Measurements from ENCODE around the gene MEX3D.
"Not testable (repeated sequence)": the region's sequence is repeated elsewhere in the genome, so short reads cannot be mapped to it uniquely, and the experiment has no call there.

MEX3D gene

DNA sequence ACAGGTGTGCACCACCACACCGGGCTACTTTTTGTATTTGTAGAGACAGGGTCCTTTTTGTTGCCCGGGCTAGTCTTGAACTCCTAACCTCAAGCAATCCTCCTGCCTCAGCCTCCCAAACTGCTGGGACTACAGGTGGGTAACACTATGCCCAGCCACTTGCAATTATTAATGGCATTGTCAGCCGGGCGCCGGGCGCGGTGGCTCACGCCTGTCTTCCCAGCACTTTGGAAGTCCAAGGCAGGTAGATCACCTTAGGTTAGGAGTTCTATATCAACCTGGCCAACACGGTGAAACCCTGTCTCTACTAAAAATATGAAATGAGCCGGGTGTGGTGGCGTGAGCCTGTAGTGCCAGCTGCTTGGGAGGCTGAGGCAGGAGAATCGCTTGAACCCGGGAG lies 2.7 kb upstream of the MEX3D start:
- no peak for DNase-seq

DNA sequence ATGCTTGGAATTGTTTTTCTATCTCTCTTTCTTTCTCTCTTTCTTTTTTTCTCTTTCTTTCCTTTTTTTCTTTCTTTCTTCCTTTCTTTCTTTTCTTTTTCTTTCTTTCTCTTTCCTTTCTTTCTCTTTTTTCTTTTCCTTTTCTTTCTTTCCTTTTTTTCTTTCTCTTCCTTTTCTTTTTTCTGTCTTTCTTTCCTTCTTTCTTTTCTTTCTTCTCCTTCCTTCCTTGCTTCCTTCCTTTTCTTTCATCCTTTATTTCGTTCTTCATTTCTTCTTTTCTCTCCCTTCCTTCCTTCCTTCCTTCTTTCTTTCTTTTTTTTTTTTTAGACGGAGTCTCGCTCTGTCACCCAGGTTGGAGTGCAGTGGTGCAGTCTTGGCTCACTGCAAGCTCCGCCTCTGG lies 1.9 kb upstream of the MEX3D start:
- no peak for DNase-seq

DNA sequence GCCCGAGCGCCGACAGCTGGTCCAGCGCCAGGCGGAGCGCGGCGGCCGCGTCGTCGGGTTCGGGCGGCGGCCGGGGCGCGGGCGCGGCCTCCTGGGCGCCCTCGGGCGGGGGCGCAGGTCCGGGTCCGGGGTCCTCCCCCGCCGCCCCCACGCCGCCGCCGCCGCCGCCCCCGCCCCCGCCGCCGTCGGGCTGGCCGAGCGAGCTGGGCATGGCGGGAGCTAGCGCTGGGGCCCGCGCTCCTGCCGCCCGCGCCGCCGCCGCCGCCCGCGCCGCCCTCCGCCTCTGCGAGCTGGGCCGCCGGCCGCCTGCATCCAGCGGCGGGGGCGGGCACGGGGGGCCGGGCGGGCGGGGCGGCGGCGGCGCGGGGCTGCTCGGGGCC lies 287 bp downstream of the MEX3D start:
- no peak for DNase-seq

DNA sequence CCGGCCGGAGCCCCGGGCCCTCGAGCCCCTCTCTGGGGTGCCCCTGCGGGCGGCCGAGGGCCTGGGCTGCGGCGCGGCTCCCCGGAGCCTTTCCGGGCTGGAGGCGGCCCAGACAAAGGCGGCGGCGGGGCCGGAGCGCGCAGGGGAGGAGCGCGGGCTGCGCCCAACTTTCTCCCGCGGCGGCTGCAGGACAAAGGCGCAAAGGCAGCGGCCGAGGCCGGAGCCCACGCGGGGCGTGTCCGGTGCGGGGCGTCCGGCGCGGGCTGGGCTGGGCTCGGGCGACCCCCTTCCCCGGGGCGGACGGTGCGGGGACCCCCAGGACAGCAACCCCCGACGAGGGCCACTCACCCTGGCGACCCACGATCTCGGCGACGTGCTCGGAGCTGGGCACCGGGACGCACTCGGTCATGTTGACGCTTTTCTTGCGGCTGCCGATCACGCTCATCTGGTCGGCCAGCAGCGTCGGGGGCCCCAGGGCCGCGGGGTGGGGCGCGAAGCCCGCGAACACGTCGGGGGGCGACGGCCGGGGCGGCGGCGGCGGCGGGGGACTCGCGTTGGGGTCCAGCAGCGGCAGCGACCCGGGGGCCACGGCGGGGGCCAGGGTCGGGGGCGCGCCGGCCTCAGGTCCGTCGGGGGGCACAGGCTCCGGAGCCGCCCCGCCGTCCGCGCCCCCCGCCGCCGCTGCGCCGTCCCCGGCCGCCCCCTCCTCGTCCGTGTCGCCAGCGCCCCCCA lies 843 bp downstream of the MEX3D start:
- DNase-seq = no peak

DNA sequence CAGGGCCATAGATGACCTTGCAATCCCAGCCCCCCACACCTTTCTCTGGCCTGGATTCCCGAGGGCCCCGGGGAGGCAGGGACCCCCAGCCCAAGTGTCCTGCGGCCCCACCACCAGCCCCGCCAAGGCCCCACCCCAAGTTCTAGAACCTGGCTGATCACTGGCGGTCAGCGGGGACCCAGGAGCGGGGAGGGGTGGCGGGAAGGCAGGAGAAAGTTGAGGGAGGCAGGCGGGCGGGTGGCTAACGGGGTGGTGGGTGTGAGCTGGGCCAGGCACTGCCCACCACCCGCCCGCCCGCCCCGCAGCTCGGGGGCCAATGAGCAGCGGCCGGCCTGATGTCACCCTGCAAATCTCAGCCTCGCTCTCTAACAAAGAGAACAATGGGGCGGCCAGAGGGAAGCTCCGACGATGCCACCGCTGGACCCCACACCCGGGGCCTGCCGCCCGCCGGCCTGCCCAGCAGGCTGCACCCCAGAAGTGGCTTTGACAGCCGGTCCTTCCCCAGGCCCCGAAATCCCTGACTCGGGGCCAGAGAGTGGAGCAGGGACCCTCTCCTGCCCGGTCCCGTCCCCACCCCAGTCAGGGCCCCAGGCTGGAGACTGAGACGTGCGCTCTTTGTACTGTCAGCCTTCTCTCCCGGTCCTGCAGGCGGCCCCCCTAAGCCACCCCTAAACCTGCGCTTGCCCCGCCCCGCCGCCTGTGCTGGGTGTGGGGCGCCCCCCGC lies 1.6 kb downstream of the MEX3D start:
- no peak for DNase-seq

DNA sequence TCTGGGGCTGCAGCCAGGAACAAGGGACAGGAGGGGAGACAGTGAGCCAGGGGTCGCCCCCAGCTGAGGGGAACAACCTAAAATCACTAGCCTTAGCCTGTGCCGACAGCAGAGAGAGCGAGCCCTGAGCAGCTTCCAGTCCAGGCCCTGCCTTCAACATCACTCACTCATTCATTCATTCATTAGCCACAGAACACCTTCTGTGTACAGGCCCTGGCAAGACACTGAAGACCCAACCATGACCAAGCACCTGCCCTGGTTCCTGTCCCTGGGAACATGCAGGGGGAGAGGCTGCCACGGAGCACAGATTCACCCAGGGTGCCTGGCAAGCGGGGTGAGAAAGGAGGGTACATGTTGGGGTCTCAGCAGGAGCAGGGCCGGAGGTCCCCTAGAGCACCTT lies 4.9 kb downstream of the MEX3D start:
- no peak for DNase-seq

DNA sequence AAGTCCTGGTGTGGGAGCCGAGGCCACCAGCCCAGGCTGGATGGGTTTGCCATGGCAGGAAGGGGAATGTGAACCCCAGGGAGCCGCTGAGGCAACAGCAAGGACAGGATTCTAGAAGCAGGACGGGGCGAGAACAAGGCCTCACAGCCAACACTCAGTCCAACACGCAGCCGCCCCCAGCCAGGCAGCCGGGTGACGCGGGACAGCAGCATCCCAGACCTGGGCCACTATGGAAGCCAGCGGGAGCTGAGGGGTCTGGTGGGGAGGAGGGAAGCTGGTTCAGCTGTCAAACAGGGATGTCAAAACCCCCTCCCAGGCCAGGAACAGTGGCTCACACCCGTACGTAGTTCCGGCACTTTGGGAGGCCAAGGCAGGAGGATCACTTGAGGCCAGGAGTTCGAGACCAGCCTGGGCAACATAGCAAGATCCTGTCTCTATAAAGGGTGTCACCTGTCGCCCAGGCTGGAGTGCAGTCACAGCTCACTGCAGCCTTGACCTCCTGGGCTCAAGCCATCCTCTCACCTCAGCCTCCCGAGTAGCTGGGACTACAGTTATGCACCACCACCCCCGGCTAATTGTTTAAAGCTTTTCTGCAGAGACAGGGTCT lies 6.8 kb downstream of the MEX3D start:
- no peak for DNase-seq

DNA sequence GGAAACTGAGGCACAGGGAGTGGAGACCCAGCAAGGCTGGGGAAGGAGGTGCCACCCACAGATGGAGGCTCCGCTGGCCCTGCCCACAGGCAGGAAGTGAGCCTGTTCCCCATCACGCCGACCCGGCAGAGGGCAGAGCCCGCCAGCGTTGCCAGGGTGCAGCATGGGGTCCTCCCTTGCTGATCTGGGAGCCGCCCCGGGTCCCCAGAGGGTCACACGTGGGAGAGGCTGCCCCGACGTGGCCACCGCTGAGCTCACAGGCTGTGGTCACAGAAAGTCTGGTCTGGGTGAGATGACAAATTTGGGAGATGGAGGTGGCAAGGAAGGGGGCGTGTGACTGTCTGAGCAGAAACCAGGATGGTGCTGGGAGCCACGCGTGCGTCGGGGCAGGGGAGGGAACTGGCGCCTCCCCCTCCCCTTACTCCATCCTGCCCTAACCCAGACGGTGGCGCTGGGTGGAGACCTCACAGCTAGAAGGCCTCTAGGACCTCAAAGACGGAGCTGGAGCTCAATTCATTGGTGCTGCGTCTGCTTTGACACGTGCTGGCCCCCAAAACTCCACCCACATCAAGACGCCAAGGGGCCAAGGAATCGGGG lies 7.7 kb downstream of the MEX3D start:
- DNase-seq = no peak

DNA sequence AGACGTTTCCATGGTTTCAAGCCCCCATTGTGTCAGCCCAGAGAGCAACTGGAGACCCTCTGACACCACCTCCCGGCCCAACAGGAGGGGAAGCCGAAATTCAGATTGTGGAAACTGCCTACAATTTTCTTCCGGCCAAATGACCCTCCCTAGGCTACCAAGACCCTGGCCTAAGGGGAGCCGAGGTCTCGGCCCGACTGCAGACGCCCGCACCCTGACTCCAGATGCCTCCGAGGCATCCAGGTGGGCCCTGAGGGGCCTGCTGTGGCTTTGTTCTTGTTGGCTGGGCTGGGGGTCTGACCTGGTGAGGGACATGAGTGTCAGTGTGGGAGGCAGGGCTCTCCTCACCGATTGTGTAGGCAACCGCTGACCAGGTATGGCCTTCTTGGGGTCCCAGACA lies 9.6 kb downstream of the MEX3D start:
- no peak for DNase-seq

DNA sequence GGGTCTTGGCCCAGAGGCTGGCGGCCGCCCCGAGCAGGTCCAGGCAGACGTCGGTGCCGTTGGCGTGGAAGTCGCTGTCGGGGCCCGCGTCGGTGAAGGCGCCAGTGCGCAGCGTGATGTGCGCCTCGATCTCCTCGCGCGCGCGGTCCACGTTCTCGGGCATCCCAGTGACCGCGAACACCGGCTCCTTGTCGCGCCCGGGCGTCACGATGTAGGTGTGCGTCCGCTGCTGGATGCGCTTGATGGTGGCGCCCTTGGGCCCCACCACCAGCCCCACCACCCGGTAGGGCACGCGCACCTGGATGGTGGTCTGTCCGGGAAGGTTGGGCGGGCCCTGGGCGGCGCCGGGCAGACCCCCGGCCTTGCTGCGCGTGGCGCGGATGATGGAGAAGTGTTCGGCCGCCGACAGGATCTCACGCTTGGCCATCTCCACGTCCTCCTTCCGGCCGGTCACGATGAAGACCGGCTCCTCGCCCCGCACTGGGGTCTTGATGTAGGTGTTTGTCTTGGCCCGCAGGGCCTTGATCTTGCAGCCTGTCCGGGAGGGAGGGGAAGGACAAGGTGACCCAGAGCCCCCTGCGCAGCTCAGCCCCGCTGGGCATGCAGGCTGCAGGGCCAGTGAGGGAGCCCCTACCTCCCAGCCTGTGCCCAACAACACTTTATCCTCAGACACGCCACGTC lies 11.6 kb downstream of the MEX3D start:
- DNase-seq = no peak

DNA sequence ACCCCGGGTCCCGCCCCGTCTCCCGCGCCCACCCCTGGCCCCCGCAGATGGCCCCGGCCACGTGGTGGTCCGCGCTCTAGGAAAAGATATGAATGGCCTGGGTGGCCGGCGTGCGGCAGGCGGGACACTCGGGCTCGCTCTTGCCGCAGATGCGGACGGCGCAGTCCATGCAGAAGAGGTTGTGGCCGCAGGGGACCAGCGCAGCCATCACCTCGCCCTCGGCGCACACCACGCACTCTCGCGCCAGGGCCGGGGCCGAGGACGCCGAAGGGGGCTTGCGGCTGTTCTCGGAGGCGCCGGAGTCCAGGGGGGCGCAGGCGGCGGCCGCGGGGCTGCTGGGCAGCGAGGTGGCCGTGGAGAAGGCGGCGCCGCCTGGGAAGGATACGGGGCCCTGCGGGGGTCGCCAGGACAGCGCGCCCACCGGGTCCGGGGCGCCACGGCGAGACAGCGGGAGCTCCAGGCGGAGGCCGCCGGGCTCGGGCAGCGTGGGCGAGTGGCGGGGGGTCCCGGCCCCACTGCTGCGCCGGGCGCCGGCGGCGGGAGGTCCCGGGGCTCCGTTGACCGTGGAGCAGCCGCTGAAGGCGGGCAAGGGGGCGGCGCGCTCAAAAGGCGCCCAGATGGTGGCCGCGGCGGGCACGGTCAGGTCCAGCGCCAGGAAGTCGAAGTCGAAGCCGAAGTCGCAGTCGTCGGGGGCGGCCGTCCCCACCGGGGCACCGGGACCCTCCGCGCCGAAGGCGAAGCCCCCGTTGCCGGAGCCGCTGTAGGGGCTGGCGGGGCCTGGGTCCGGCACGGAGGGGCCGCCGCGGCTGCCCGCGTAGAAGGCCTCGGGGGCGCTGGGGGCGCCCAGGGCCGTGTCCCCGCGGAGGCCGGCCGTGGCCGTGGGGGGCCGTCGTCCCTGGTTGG lies 12.4 kb downstream of the MEX3D start:
- no peak for DNase-seq

DNA sequence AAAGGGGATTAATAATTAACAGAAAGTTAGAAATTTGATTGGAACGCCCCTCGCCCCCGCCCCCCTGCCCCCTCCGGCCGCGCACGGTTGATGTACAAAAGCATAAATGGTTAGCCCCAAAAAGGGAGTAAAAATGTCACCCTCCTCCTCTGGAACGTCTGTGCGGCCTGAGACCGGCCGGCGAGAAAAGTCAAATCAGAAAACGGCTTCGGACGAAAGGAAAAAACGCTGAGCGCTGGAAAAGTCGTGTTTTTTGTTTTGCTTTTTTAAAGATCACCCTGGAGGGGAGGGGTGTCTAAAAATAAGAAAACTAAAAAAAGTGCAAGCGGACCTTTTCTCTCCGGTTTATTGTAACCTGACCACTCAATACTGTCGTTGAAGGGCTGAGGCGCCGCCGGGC lies 13.2 kb downstream of the MEX3D start:
- no peak for DNase-seq

DNA sequence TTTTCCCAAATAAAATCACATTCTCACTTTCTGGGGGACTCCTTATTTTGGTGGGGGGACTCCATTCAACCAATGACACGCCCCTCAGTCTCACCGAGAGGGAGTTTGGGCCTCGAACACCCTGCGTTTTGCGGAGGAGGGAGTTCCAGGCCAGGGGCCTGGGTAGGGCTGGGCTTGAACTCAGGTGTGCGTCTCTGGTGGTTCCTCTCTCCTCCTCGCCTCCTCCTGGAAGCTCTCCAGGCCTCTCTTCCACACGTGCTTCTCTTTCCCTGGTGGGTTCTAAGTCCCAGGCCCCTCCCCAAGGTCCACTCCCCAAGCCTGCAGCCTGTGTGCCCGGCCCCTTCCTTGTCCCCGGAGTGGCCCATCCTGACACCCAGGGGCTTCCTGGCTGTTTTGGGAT lies 14.7 kb downstream of the MEX3D start:
- no peak for DNase-seq

DNA sequence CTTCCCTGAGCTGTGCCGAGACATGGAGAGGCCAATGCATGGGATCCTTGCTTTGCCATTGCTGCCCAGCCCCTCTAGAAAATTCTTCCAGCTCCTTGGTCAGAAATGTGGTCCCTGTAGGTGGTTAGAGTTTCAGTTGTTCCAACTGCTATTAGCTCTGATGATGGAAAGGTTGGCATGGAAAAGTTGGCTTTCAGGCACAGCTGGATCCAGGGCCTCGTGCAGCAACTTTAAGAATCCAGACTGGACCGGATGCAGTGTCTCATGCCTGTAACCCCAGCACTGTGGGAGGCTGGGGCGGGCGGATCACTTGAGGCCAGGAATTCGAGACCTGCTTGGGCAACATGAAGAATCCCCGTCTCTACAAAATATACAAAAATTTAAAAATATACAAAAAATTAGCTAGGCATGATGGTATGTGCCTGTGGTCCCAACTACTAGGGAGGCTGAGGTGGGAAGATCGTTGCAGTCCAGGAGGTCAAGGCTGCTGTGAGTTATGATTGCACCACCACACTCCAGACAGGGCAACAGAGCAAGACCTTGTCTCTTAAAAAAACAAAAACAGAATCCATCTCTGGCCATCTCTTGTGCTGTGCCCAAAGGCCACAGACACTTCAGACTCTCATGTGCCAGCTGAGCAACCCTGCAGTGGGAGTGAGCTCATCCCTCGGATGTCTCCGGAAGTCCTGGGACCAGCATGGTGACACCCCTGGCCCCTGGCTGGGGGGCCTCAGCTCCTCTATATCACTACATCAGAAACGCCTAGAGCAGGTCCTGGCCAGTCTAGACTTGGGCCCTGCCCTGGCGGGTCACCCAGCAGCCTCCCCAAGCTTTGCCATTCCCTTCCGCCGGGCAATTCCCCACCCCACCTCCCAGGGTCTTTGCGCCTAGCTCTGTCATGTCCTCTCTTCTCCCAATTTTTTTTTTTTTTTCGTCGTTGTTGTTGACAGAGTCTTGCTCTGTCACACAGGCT lies 16.8 kb downstream of the MEX3D start:
- DNase-seq = no peak

DNA sequence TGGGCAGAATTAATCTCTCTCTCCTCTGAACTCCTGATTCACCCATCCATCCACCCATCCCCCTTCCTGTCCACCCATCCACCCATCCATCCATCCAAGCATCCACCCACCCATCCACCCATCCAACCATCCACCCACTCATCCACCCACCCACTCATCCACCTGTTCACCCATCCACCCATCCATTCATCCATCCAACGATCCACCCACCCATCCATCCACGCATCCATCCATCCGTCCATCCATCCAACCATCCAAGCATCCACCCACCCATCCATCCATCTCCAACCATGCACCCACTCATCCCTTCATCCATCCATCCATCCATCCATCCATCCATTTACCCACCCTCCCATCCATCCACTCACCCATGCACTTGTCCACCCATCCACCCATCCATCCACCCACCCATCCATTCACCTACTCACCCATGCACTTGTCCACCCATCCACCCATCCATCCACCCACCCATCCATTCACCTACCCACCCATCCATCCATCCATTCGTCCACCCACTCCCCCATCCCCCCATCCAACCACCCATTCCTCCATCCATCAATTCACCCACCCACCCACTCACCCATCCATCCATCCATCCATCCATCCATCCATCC lies 18.7 kb downstream of the MEX3D start:
- no peak for DNase-seq

DNA sequence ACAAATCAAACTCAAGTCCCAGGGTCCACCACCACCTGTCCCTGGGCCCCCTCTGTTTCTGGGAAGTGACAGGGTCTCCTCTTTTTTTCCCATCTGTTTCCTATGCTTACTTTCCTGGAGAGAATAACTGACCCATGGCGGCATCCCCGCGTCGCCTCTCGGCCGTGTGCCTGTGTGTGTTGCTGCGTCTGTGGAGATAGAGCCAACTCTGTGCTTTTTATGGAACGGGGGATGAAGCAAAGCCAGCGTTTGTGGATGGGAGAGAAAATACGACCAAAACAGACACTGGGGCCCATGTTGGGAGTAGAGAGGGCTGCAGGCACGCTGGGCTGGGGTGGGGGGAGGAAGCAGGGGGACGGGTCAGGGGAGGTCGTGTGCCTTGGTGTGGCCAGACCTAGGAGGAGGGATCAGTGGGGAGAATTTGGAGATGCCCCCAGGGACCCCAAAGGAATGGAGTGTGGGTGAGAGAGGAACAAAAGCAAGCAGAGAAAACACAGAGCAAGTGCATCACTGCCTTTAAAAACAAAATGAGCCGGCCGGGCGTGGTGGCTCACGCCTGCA lies 27.7 kb downstream of the MEX3D start:
- no peak for DNase-seq

DNA sequence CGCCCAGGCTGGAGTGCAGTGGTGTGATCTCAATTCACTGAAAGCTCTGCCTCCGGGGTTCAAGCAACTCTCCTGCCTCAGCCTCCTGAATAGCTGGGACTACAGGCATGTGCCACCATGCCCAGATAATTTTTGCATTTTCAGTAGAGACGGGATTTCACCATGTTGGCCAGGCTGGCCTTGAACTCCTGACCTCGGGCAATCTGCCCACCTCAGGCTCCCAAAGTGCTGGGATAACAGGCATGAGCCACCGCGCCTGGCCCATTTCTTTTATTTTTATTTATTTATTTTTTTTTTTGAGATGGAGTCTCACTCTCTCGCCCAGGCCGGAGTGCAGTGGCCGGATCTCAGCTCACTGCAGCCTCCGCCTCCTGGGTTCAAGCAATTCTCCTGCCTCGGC lies 28.4 kb downstream of the MEX3D start:
- DNase-seq = not testable (repeated sequence)

DNA sequence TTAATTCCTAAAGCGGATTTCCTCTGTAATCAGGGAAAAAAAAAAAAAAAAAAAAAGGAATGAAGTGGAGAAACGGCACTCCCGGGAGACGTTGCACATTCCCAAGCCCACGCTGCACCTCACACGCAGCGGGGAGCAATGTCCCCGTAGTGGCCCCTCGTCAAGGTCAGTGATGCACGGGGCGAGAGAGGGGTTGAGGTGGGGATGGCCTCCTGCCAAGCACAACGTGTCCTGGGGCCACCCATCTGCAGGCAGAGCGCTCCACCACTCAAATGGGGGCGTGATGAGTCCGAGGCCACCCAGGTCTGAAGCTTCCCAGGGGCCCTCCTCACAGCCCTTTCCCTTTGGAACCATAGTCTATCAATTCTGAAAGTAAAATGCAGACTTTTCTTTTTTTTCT lies 29.1 kb downstream of the MEX3D start:
- DNase-seq = no peak

DNA sequence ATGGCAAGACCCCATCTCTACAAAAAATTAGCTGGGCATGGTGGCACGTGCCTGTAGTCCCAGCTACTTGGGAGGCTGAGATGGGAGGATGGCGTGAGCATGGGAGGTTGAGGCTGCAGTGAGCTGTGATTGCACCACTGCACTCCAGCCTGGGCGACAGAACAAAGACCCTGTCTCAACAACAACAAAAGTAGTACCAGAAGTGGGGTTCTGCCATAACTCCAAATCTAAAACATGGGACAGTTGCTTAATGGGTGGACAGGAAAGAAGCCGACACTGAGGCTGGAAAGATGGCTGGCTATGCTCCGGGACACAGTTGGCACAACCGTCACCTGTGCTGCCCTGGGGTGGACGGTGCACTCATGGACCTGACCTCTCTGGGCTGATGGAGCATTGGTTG lies 32.4 kb downstream of the MEX3D start:
- not testable (repeated sequence) for DNase-seq

DNA sequence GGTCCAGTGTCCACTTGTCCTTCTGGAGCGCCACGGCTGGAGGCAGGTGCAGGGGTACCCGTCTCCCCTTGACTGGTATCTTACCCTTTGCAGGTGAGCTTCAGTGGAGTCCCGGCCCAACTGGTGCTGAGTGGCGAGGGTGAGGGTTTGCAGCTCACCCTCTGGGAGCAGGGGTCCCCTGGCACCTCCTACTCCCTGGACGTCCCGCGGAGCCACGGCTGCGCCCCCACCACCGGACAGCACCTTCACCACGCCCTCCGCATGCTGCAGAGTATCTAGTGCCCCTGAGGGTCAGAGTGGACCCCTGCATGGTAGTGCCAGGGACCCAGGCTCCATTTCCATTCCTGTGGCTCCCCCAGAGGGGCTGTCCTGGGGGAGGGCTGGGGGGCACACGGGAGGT lies 33.2 kb downstream of the MEX3D start:
- DNase-seq = no peak
